Right lobe of liver (tissue), 6 donors: Measurements from ENCODE around the gene VGF. TPM values are rescaled to one million over a fixed set of nuclear protein-coding genes. Genes with fewer than 3 reads are reported as not detected.
A peak's percentile ranks its signal among the peaks of the same experiment; 100 is the strongest.

ENCODE experiments used
- ATAC-seq, 4 donors: fragments of 200-7000 bp; cut with Tn5 transposase; one replicate each; pipeline ENCODE4 v1.9.1; 2020; ENCODE audit warnings: mild to moderate bottlenecking in 4 of 4, moderate library complexity in 4 of 4
- DNase-seq, 3 donors: peaks; one replicate each; pipeline ENCODE4 v3.0.0-alpha.2; 2020
- H3K27ac ChIP-seq, 3 donors: fragments of 200-600 bp; one replicate each; pipeline ENCODE4 v1.8.0; 2022
- H3K27me3 ChIP-seq, 2 donors: fragments of 200-600 bp; one replicate each; pipeline ENCODE4 v1.8.0; 2022
- H3K36me3 ChIP-seq, 4 donors: fragments of 200-600 bp; sonication (generic) in 1 of 4; one replicate each; pipeline versions ENCODE4 v1.5.1 to v1.8.0; 2017 to 2022; ENCODE audit warnings: control low read depth in 1 of 4
- H3K4me1 ChIP-seq, 4 donors: fragments of 200-600 bp; sonication (generic) in 1 of 4; one replicate each; pipeline versions ENCODE4 v1.5.1 to v1.8.0; 2017 to 2022; ENCODE audit warnings: control low read depth in 1 of 4
- H3K4me3 ChIP-seq, 3 donors: fragments of 200-600 bp; one replicate each; pipeline ENCODE4 v1.8.0; 2022
- H3K9me3 ChIP-seq, 4 donors: fragments of 200-600 bp; sonication (generic) in 1 of 4; one replicate each; pipeline versions ENCODE4 v1.5.1 to v1.8.0; 2017 to 2022; ENCODE audit warnings: control low read depth in 1 of 4
- CTCF ChIP-seq, 4 donors: fragments of 200-600 bp in 3 of 4; fragments of 450-650 bp in 1 of 4; IDR thresholded peaks; one replicate each; pipeline versions ENCODE4 v1.5.1 to v1.8.0; 2016 to 2022; ENCODE audit warnings: antibody characterized with exemption in 4 of 4, mild to moderate bottlenecking in 2 of 4
- POLR2A ChIP-seq: fragments of 450-650 bp; IDR thresholded peaks from one replicate; pipeline ENCODE4 v1.6.1; 2017; ENCODE audit warnings: antibody characterized with exemption, mild to moderate bottlenecking
- WGBS: methylation state at CpG from one replicate; pipeline ENCODE4 v1.1.6; 2018; ENCODE audit warnings: low coverage, low lambda C conversion rate; ENCODE audit not compliant: insufficient coverage; ENCODE audit errors: missing lambda C conversion rate; 5-methylcytosine and 5-hydroxymethylcytosine counted together
- intact Hi-C, 2 donors: fragments of 100-400 bp; cut with DNase I; formaldehyde crosslinking; loops; one replicate each; pipeline versions ENCODE4 v1.11.2 to v1.14.1; 2022
- total RNA-seq, 6 experiments: library from RNA; depleted of rRNA in 2 of 6; stranded (reverse); fragments of >200 nt in 2 of 6; fragmentation: NEBNext Ultra II Directional in 3 of 6; extraction: Animal tissue kit (Norgen Biotek cat#: 25700) in 3 of 6; gene quantifications; one replicate each; pipeline versions ENCODE4 v1.1.0 to v1.2.4, GENCODE V29; 2016 to 2023
- donor health status: DM: no; HTN: yes; CAD: no.
- donor health status: DM: no; HTN: no; CAD: no.
- donor health status: DM: no; HTN: no; CAD: no.
- donor health status: DM: no; HTN: yes; CAD: no.
- donor health status: DM: no; HTN: yes; CAD: no.

Gene VGF
- total RNA-seq, 6 experiments from 2014 or later = not detected

GRCh38 chr7:101174322-101174854 lies 9.0 kb upstream of the VGF start:
- no peak for TF ChIP-seq POLR2A
- TF ChIP-seq CTCF (IDR thresholded peaks at IDR 0.05) = no peak
- no peaks in the 10 kb centered on the region for H3K9me3 ChIP-seq
- intact Hi-C loops = no loop called here
- WGBS = 17% methylated on average over 11 of the region's 28 CpGs
- H3K4me3 ChIP-seq = no peak overlapping the region
- H3K36me3 ChIP-seq = no peaks in the 10 kb centered on the region
- H3K27ac ChIP-seq = no peak overlapping the region
- peaks cover 5 to 39% of the 10 kb centered on the region in 2 donors for H3K27me3 ChIP-seq
- DNase-seq (no peak), ATAC-seq (no peak)
- peaks cover 0 to 18% (median 0%) of the 10 kb centered on the region in 4 donors for H3K4me1 ChIP-seq

- Histone ChIP-seq H3K9me3 (no peaks in the 10 kb centered on the region), H3K27ac (no peak overlapping the region), H3K4me1 (peaks cover 0 to 18% (median 0%) of the 10 kb centered on the region in 4 donors), H3K27me3 (peaks cover 5 to 39% of the 10 kb centered on the region in 2 donors), H3K4me3 (no peak overlapping the region), H3K36me3 (no peaks in the 10 kb centered on the region)
- WGBS = 7% methylated on average over 12 of the region's 16 CpGs
- peak in 2 of 4 donors; percentile 19 to 31 for ATAC-seq
- intact Hi-C loops = no loop called here
- DNase-seq = no peak
- TF ChIP-seq POLR2A (no peak), CTCF (IDR thresholded peaks at IDR 0.05) (no peak)
Observed at GRCh38 chr7:101173752-101174244, 8.4 kb upstream of the VGF start.

- intact Hi-C loops = no loop called here
- Histone ChIP-seq H3K9me3 (no peaks in the 10 kb centered on the region), H3K36me3 (no peaks in the 10 kb centered on the region), H3K4me1 (peaks cover 0 to 18% (median 0%) of the 10 kb centered on the region in 4 donors), H3K27me3 (peaks cover 5 to 39% of the 10 kb centered on the region in 2 donors), H3K4me3 (no peak overlapping the region), H3K27ac (no peak overlapping the region)
- TF ChIP-seq POLR2A (no peak), CTCF (IDR thresholded peaks at IDR 0.05) (no peak)
- ATAC-seq (peak; percentile 70 to 87 (median 76)), DNase-seq (peak; percentile 82 to 86 (median 83))
- WGBS = 1% methylated on average over 19 of the region's 53 CpGs
Observed at GRCh38 chr7:101172854-101173751, 7.7 kb upstream of the VGF start.

- no peak for TF ChIP-seq POLR2A
- TF ChIP-seq CTCF (IDR thresholded peaks at IDR 0.05) = no peak
- no peak overlapping the region for H3K4me3 ChIP-seq
- H3K36me3 ChIP-seq = no peaks in the 10 kb centered on the region
- DNase-seq (no peak), ATAC-seq (no peak)
- WGBS = 0% methylated on average over 11 of the region's 79 CpGs
- H3K9me3 ChIP-seq = no peaks in the 10 kb centered on the region
- peaks cover 5 to 39% of the 10 kb centered on the region in 2 donors for H3K27me3 ChIP-seq
- intact Hi-C loops = no loop called here
- H3K4me1 ChIP-seq = peaks cover 0 to 18% (median 0%) of the 10 kb centered on the region in 4 donors
- H3K27ac ChIP-seq = no peak overlapping the region
Observed at GRCh38 chr7:101172005-101172853, 6.9 kb upstream of the VGF start.
